GM18519 (cell line): Measurements from ENCODE around the gene PPP1R15A.
A peak's percentile ranks its signal among the peaks of the same experiment; 100 is the strongest.
"Not testable (repeated sequence)": the region's sequence is repeated elsewhere in the genome, so short reads cannot be mapped to it uniquely, and the experiment has no call there.

Experiments
- ATAC-seq: cut with Tn5 transposase; IDR thresholded peaks from one replicate; pipeline ENCODE4 v1.9.1; 2021; ENCODE audit warnings: mild to moderate bottlenecking, moderate library complexity; ENCODE audit not compliant: unreplicated experiment, low FRiP score

The PPP1R15A gene

GRCh38 chr19:48858984-48859710 is 13.1 kb upstream of the PPP1R15A start:
- ATAC-seq, result no peak

- peak; percentile 78 for ATAC-seq
Measured at GRCh38 chr19:48859711-48860572, 12.3 kb upstream of the PPP1R15A start.

- ATAC-seq, result no peak
Measured at GRCh38 chr19:48861313-48861712, 10.9 kb upstream of the PPP1R15A start.

GRCh38 chr19:48862827-48863226 is 9.4 kb upstream of the PPP1R15A start:
- no peak for ATAC-seq

GRCh38 chr19:48866692-48867091 is 5.5 kb upstream of the PPP1R15A start:
- ATAC-seq, result no peak

- ATAC-seq, result no peak
Measured at GRCh38 chr19:48867123-48867745, 5.0 kb upstream of the PPP1R15A start.

- no peak for ATAC-seq
Measured at GRCh38 chr19:48867746-48868113, 4.5 kb upstream of the PPP1R15A start.

GRCh38 chr19:48868114-48868886 is 3.9 kb upstream of the PPP1R15A start, which contains the start of gene PLEKHA4:
Gene PLEKHA4 (minus strand): TSS chr19:48868617. CDS start chr19:48867620, 997 bp downstream.
- no peak for ATAC-seq

- no peak for ATAC-seq
Measured at GRCh38 chr19:48870048-48870447, 2.2 kb upstream of the PPP1R15A start.

GRCh38 chr19:48871471-48872181 is 595 bp upstream of the PPP1R15A start:
- not testable (repeated sequence) for ATAC-seq

- ATAC-seq, result no peak
Measured at GRCh38 chr19:48872884-48873475, 759 bp downstream of the PPP1R15A start.

- no peak for ATAC-seq
Measured at GRCh38 chr19:48873476-48874302, 1.5 kb downstream of the PPP1R15A start.

- ATAC-seq, result no peak
Measured at GRCh38 chr19:48874303-48875135, 2.3 kb downstream of the PPP1R15A start.

GRCh38 chr19:48876043-48876981 is 4.1 kb downstream of the PPP1R15A start:
- ATAC-seq, result not testable (repeated sequence)

GRCh38 chr19:48877855-48878195 is 5.6 kb downstream of the PPP1R15A start:
- ATAC-seq, result no peak

- no peak for ATAC-seq
Measured at GRCh38 chr19:48878196-48879024, 6.2 kb downstream of the PPP1R15A start.
